Colonic mucosa (tissue), 4 donors: ENCODE data around the gene ERCC4. TPM values are rescaled to one million over a fixed set of nuclear protein-coding genes. Genes with fewer than 3 reads are reported as not detected.

ENCODE experiments used
- DNase-seq: peaks from one replicate; pipeline ENCODE4 v3.0.0-alpha.2; 2020
- H3K27ac ChIP-seq: fragments of 200-600 bp; one replicate; pipeline ENCODE4 v1.8.0; 2021
- H3K27me3 ChIP-seq: fragments of 200-600 bp; one replicate; pipeline ENCODE4 v1.8.0; 2021
- H3K36me3 ChIP-seq: fragments of 200-600 bp; one replicate; pipeline ENCODE4 v1.8.0; 2021
- H3K4me1 ChIP-seq: fragments of 200-600 bp; one replicate; pipeline ENCODE4 v1.8.0; 2021; ENCODE audit warnings: mild to moderate bottlenecking
- H3K4me3 ChIP-seq: fragments of 200-600 bp; one replicate; pipeline ENCODE4 v1.8.0; 2021
- H3K9ac ChIP-seq, 2 donors: one replicate each; pipeline ENCODE4 v1.7.0; 2013; ENCODE audit warnings: control low read depth in 2 of 2, low read depth in 2 of 2, low read length in 2 of 2
- H3K9me3 ChIP-seq: fragments of 200-600 bp; one replicate; pipeline ENCODE4 v1.8.0; 2021
- intact Hi-C: fragments of 100-400 bp; cut with DNase I; formaldehyde crosslinking; loops from one replicate; pipeline ENCODE4 v1.14.1; 2022
- total RNA-seq, 2 donors: library from RNA; stranded (reverse); fragmentation: NEBNext Ultra II Directional in 1 of 2; extraction: Animal tissue kit (Norgen Biotek cat#: 25700) in 1 of 2; gene quantifications; one replicate each; pipeline ENCODE4 v1.2.1, GENCODE V29; 2021
- TF ChIP-seq, protein P1 (sequence below): fragments of 200-600 bp; IDR thresholded peaks from one replicate; pipeline ENCODE4 v1.8.0; 2022; ENCODE audit warnings: antibody characterized with exemption, mild to moderate bottlenecking
- donor health status: healthy.
- donor health status: DM: no; HTN: no; CAD: no.
- donor health status: DM: no; HTN: no; CAD: no.

The ERCC4 gene
- total RNA-seq, 2 donors from 2014 or later: 8.0 to 9.7 TPM

DNA sequence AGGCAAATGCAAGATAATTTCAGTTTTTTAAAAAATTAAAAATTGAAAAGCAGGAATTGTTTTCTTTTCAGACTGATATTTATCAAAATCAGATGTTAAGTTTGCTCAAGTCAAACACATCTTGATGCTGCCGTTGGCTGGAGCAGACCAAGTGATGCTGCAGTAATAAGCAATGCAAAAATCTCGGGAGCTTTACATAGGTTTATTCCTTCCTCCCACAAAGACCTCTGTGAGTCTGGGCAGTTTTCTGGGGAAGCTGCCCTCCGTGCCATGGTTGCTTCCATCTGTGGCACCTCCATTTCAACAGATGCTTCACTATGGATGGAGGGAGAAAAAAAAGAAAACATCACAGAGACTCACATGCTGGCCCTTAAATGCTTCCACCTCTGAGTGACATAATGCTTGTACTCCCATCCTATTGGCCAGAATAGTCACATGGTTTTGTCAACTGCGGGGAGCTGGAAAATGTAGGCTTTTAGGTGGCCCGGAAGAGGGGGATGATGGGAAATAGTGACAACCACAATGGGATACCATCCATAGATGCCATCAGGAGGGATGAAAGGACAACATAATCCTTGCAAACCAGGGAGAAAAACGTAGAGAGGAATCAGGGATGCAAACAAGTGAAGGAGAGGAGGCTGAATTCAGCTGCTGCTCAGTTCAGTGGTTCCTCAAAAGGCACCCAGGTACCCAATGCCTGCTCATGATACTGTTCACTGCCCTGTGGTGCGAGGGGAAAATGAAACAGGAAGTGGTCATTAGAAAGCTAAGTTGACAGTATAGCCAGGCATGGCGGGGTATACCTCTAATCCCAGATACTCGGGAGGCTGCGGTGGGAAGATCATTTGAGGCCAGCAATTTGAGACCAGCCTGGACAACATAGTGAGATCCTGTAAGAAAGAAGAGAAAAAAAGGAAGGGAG is 13.5 kb upstream of the ERCC4 start:
- Histone ChIP-seq H3K9ac (no peak overlapping the region), H3K27ac (no peak overlapping the region), H3K27me3 (no peaks in the 10 kb centered on the region), H3K36me3 (no peaks in the 10 kb centered on the region), H3K4me1 (no peaks in the 10 kb centered on the region), H3K4me3 (no peak overlapping the region), H3K9me3 (no peaks in the 10 kb centered on the region)
- DNase-seq: no peak
- TF ChIP-seq, protein P1, sequence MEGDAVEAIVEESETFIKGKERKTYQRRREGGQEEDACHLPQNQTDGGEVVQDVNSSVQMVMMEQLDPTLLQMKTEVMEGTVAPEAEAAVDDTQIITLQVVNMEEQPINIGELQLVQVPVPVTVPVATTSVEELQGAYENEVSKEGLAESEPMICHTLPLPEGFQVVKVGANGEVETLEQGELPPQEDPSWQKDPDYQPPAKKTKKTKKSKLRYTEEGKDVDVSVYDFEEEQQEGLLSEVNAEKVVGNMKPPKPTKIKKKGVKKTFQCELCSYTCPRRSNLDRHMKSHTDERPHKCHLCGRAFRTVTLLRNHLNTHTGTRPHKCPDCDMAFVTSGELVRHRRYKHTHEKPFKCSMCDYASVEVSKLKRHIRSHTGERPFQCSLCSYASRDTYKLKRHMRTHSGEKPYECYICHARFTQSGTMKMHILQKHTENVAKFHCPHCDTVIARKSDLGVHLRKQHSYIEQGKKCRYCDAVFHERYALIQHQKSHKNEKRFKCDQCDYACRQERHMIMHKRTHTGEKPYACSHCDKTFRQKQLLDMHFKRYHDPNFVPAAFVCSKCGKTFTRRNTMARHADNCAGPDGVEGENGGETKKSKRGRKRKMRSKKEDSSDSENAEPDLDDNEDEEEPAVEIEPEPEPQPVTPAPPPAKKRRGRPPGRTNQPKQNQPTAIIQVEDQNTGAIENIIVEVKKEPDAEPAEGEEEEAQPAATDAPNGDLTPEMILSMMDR: no peak
- intact Hi-C loops: no loop called here

DNA sequence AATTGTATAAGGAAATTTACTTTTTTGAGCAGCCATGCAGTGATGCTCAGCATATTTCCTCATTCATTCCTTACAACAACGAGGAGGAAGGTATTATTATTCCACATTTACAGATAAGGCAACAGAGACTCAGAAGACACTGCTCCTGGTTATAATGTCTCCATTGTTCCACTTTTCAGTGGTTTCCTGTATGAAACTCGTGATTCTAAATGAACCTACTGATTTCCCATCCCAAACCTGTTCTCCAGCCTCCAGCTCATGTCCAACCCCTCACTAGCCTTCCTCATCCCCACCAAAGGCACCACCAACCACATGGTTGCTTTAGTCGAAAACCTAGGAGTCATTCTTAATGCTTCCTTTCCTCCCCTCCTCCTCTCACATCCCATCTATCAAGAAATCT is 12.5 kb upstream of the ERCC4 start:
- no peak overlapping the region for H3K9ac ChIP-seq
- H3K4me1 ChIP-seq: no peaks in the 10 kb centered on the region
- DNase-seq: no peak
- TF ChIP-seq, protein P1: no peak
- no peaks in the 10 kb centered on the region for H3K9me3 ChIP-seq
- no peak overlapping the region for H3K4me3 ChIP-seq
- no peaks in the 10 kb centered on the region for H3K27me3 ChIP-seq
- H3K36me3 ChIP-seq: no peaks in the 10 kb centered on the region
- no peak overlapping the region for H3K27ac ChIP-seq
- intact Hi-C loops: no loop called here

DNA sequence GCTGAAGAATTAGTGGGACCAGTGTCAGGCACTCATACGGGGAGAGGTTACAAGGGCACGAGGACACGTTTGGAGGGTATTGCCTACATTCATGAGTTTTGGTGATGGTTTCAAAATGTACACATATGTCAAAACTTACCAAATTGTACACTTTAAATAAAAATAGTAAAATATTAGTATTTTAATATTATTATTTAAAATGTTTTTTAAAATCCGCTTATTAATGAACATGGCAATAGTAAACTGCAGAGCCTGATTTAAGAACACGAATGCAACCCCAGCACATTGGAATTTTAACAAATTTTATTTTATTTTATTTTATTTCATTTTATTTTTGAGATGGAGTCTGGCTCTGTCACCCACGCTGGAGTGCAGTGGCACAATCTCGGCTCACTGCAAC is 10.9 kb upstream of the ERCC4 start:
- intact Hi-C loops: no loop called here

DNA sequence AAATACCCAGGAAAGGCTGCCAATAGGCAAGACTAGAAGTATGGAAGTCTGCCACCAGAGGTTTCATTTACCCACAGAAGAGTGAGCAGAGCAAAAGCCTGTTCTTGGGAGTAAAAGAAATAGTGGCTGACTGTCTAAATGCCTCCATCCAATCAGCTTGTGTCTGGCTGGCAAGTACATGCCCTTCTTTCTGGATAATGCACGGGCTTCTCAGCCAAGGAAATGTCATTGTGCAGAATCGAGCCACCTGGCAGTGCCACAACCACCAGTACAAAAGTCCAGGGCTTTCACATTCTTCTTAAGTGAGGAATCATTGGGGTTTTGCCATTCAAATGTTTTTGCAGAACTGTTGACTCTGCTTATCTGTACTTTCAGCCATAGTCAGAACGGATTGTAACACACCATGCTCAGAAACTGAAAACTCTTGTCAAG is 10.1 kb upstream of the ERCC4 start:
- Histone ChIP-seq H3K36me3 (no peaks in the 10 kb centered on the region), H3K27me3 (no peaks in the 10 kb centered on the region), H3K4me3 (no peak overlapping the region), H3K4me1 (no peaks in the 10 kb centered on the region), H3K9ac (no peak overlapping the region), H3K27ac (no peak overlapping the region), H3K9me3 (no peaks in the 10 kb centered on the region)
- TF ChIP-seq, protein P1: no peak
- DNase-seq: no peak
- intact Hi-C loops: no loop called here

More for the DNA sequence above, 10.9 kb upstream of the ERCC4 start:
- no peaks in the 10 kb centered on the region for H3K27me3 ChIP-seq
- TF ChIP-seq, protein P1: no peak
- DNase-seq: no peak
- no peaks in the 10 kb centered on the region for H3K9me3 ChIP-seq
- no peaks in the 10 kb centered on the region for H3K36me3 ChIP-seq
- no peak overlapping the region for H3K4me3 ChIP-seq
- H3K27ac ChIP-seq: no peak overlapping the region
- H3K4me1 ChIP-seq: no peaks in the 10 kb centered on the region
- no peak overlapping the region for H3K9ac ChIP-seq

DNA sequence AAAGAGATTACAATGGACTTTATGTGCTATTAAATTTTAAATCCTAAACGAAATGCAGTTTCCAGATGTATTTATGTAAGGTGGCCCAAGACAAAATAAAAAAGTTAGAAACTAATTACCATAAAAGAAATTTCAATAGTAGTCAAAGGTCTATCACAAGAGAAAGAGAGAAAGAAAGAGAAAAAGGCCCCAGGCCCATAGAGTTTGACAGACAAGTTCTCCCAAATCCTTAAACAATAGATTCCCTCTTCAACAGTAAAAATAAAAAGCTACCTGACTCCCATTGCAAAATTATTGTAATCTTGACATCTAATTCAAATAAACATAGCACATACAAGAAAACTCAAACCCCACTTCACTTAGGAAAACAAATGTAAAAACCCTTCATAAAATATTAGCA is 8.6 kb upstream of the ERCC4 start:
- no peaks in the 10 kb centered on the region for H3K4me1 ChIP-seq
- H3K9ac ChIP-seq: no peak overlapping the region
- no peaks in the 10 kb centered on the region for H3K27me3 ChIP-seq
- H3K36me3 ChIP-seq: no peaks in the 10 kb centered on the region
- H3K9me3 ChIP-seq: no peaks in the 10 kb centered on the region
- intact Hi-C loops: no loop called here
- no peak overlapping the region for H3K4me3 ChIP-seq
- no peak for DNase-seq
- TF ChIP-seq, protein P1: no peak
- H3K27ac ChIP-seq: no peak overlapping the region
